HUES48 (cell line): Measurements from ENCODE around the gene LHPP.

Source experiments
- H3K27ac ChIP-seq: one replicate; pipeline ENCODE4 v1.7.0; 2013; ENCODE audit warnings: low read depth, low read length, inconsistent platforms
- H3K27me3 ChIP-seq: 2 replicates; pipeline ENCODE4 v1.6.1; 2013; ENCODE audit warnings: mild to moderate bottlenecking, low read length; ENCODE audit not compliant: control insufficient read depth, insufficient read depth
- H3K36me3 ChIP-seq: 2 replicates; pipeline ENCODE4 v1.6.1; 2013; ENCODE audit warnings: low read length; ENCODE audit not compliant: control insufficient read depth, insufficient read depth
- H3K4me1 ChIP-seq: 2 replicates; pipeline ENCODE4 v1.6.1; 2013; ENCODE audit warnings: mild to moderate bottlenecking, low read length; ENCODE audit not compliant: control insufficient read depth, insufficient read depth
- H3K4me3 ChIP-seq: 2 replicates; pipeline ENCODE4 v1.5.1; 2013; ENCODE audit warnings: mild to moderate bottlenecking, low read depth, low read length
- H3K9ac ChIP-seq: 2 replicates; pipeline ENCODE4 v1.6.1; 2013; ENCODE audit warnings: mild to moderate bottlenecking, low read depth, low read length, moderate library complexity
- H3K9me3 ChIP-seq: 2 replicates; pipeline ENCODE4 v1.6.1; 2013; ENCODE audit warnings: low read length; ENCODE audit not compliant: control insufficient read depth, insufficient read depth

The LHPP gene

GRCh38 chr10:124560377-124561105 lies 98.9 kb downstream of the LHPP start:
- Histone ChIP-seq H3K9ac (no peak overlapping the region), H3K4me3 (no peak overlapping the region), H3K27me3 (no peaks in the 10 kb centered on the region), H3K27ac (no peak overlapping the region), H3K36me3 (no peaks in the 10 kb centered on the region), H3K9me3 (no peaks in the 10 kb centered on the region), H3K4me1 (peaks cover 10% of the 10 kb centered on the region)

GRCh38 chr10:124561206-124561605 lies 99.6 kb downstream of the LHPP start:
- Histone ChIP-seq H3K27ac (no peak overlapping the region), H3K27me3 (no peaks in the 10 kb centered on the region), H3K4me3 (no peak overlapping the region), H3K9ac (no peak overlapping the region), H3K4me1 (peaks cover 12% of the 10 kb centered on the region), H3K9me3 (no peaks in the 10 kb centered on the region), H3K36me3 (no peaks in the 10 kb centered on the region)

- no peak overlapping the region for H3K9ac ChIP-seq
Measured at GRCh38 chr10:124562425-124563060, 100.9 kb downstream of the LHPP start.

GRCh38 chr10:124563320-124564040 lies 101.9 kb downstream of the LHPP start:
- no peaks in the 10 kb centered on the region for H3K9me3 ChIP-seq
- H3K4me1 ChIP-seq = peaks cover 12% of the 10 kb centered on the region
- no peaks in the 10 kb centered on the region for H3K36me3 ChIP-seq
- no peaks in the 10 kb centered on the region for H3K27me3 ChIP-seq
- no peak overlapping the region for H3K27ac ChIP-seq
- H3K9ac ChIP-seq = no peak overlapping the region
- H3K4me3 ChIP-seq = no peak overlapping the region

More at GRCh38 chr10:124562425-124563060, 100.9 kb downstream of the LHPP start:
- peaks cover 12% of the 10 kb centered on the region for H3K4me1 ChIP-seq
- H3K36me3 ChIP-seq = no peaks in the 10 kb centered on the region
- H3K27ac ChIP-seq = no peak overlapping the region
- H3K27me3 ChIP-seq = no peaks in the 10 kb centered on the region
- H3K9me3 ChIP-seq = no peaks in the 10 kb centered on the region
- H3K4me3 ChIP-seq = no peak overlapping the region

- no peaks in the 10 kb centered on the region for H3K27me3 ChIP-seq
- H3K9ac ChIP-seq = no peak overlapping the region
- H3K27ac ChIP-seq = no peak overlapping the region
- H3K4me3 ChIP-seq = no peak overlapping the region
- no peaks in the 10 kb centered on the region for H3K9me3 ChIP-seq
- no peaks in the 10 kb centered on the region for H3K36me3 ChIP-seq
- peaks cover 12% of the 10 kb centered on the region for H3K4me1 ChIP-seq
Measured at GRCh38 chr10:124564881-124565280, 103.3 kb downstream of the LHPP start.

- H3K4me1 ChIP-seq = peaks cover 12% of the 10 kb centered on the region
Measured at GRCh38 chr10:124565565-124566221, 104.1 kb downstream of the LHPP start.

GRCh38 chr10:124566222-124566888 lies 104.7 kb downstream of the LHPP start:
- H3K4me3 ChIP-seq = no peak overlapping the region
- no peaks in the 10 kb centered on the region for H3K36me3 ChIP-seq
- H3K9ac ChIP-seq = no peak overlapping the region
- H3K4me1 ChIP-seq = peaks cover 12% of the 10 kb centered on the region
- H3K27me3 ChIP-seq = no peaks in the 10 kb centered on the region
- H3K27ac ChIP-seq = no peak overlapping the region
- no peaks in the 10 kb centered on the region for H3K9me3 ChIP-seq

More at GRCh38 chr10:124565565-124566221, 104.1 kb downstream of the LHPP start:
- Histone ChIP-seq H3K27ac (no peak overlapping the region), H3K27me3 (no peaks in the 10 kb centered on the region), H3K9me3 (no peaks in the 10 kb centered on the region), H3K4me3 (no peak overlapping the region), H3K36me3 (no peaks in the 10 kb centered on the region), H3K9ac (no peak overlapping the region)

GRCh38 chr10:124566981-124567835 lies 105.6 kb downstream of the LHPP start:
- no peaks in the 10 kb centered on the region for H3K27me3 ChIP-seq
- H3K36me3 ChIP-seq = no peaks in the 10 kb centered on the region
- no peak overlapping the region for H3K9ac ChIP-seq
- H3K4me3 ChIP-seq = no peak overlapping the region
- H3K9me3 ChIP-seq = no peaks in the 10 kb centered on the region
- H3K27ac ChIP-seq = no peak overlapping the region
- peaks cover 12% of the 10 kb centered on the region for H3K4me1 ChIP-seq

- Histone ChIP-seq H3K9ac (no peak overlapping the region; the same call in 1 of the 2 replicates), H3K36me3 (no peaks in the 10 kb centered on the region), H3K4me3 (no peak overlapping the region), H3K9me3 (no peaks in the 10 kb centered on the region), H3K4me1 (peaks cover 12% of the 10 kb centered on the region), H3K27ac (no peak overlapping the region), H3K27me3 (no peaks in the 10 kb centered on the region)
Measured at GRCh38 chr10:124568339-124568738, 106.7 kb downstream of the LHPP start.
